Caco-2 (cell line): ENCODE data around the gene ST6GAL1. TPM values are rescaled to one million over a fixed set of nuclear protein-coding genes. Genes with fewer than 3 reads are reported as not detected.

ENCODE experiments used
- BruUV-seq: library from RNA; stranded (reverse); fragments of 400-500 nt; replicated peaks from 2 replicates; lab custom pipeline; 2021; lab: Mats Ljungman, UMichigan
- CTCF ChIA-PET: fragments of 300-600 bp; sonication (Branson Sonifier 250); formaldehyde crosslinking; loops from one replicate; lab custom pipeline; 2022; ENCODE audit warnings: antibody characterized with exemption; lab: Charles Lee
- POLR2A ChIA-PET: fragments of 300-600 bp; sonication (Branson Sonifier 250); formaldehyde crosslinking; loops from one replicate; lab custom pipeline; 2022; ENCODE audit warnings: antibody characterized with exemption; lab: Charles Lee
- DNase-seq, 2 experiments: peaks; one replicate each; pipeline versions ENCODE4 v3.0.0 to v3.0.0-alpha.2; 2020 to 2022
- H3K27me3 ChIP-seq: replicated peaks from 2 replicates; pipeline ENCODE4 v1.6.0; 2011; ENCODE audit warnings: low read length; ENCODE audit not compliant: control insufficient read depth, insufficient read depth
- H3K36me3 ChIP-seq: 2 replicates; pipeline ENCODE4 v1.5.1; 2011; ENCODE audit warnings: low read length; ENCODE audit not compliant: control insufficient read depth, insufficient read depth
- H3K4me1 ChIP-seq: fragments of 250-450 bp; sonication (Bioruptor Pico); 2 replicates; pipeline ENCODE4 v1.5.1; 2020; ENCODE audit warnings: mild to moderate bottlenecking
- H3K4me3 ChIP-seq: 2 replicates; pipeline ENCODE4 v1.5.1; 2011; ENCODE audit warnings: low read depth, mild to moderate bottlenecking, control low read depth, low read length
- H3K9me3 ChIP-seq: fragments of 250-450 bp; sonication (Bioruptor Pico); 2 replicates; pipeline ENCODE4 v1.5.1; 2020; ENCODE audit warnings: mild to moderate bottlenecking, moderate library complexity
- H3K27ac Mint-ChIP-seq: one replicate; pipeline ENCODE4 v1.8.0; 2022; ENCODE audit warnings: mixed read lengths; ENCODE audit not compliant: unreplicated experiment
- H3K27me3 Mint-ChIP-seq: one replicate; pipeline ENCODE4 v1.8.0; 2022; ENCODE audit warnings: mixed read lengths; ENCODE audit not compliant: insufficient read depth, unreplicated experiment
- H3K36me3 Mint-ChIP-seq: one replicate; pipeline ENCODE4 v1.8.0; 2022; ENCODE audit warnings: mild to moderate bottlenecking, mixed read lengths; ENCODE audit not compliant: insufficient read depth, unreplicated experiment
- H3K4me1 Mint-ChIP-seq: one replicate; pipeline ENCODE4 v1.8.0; 2022; ENCODE audit warnings: low read depth, mixed read lengths; ENCODE audit not compliant: unreplicated experiment
- H3K4me3 Mint-ChIP-seq: one replicate; pipeline ENCODE4 v1.8.0; 2022; ENCODE audit warnings: mild to moderate bottlenecking, moderate library complexity, mixed read lengths; ENCODE audit not compliant: unreplicated experiment
- H3K9me3 Mint-ChIP-seq: one replicate; pipeline ENCODE4 v1.8.0; 2022; ENCODE audit warnings: mixed read lengths; ENCODE audit not compliant: unreplicated experiment
- CTCF ChIP-seq, 2 experiments: fragments of 200-600 bp in 1 of 2; IDR thresholded peaks; 1 replicate in 1 of 2; 2 replicates in 1 of 2; pipeline versions ENCODE4 v1.5.1 to v1.8.0; 2011 to 2022; ENCODE audit warnings: antibody characterized with exemption in 1 of 2, control low read depth in 1 of 2, inconsistent platforms in 1 of 2, low read depth in 1 of 2, low read length in 1 of 2, mild to moderate bottlenecking in 1 of 2, moderate library complexity in 1 of 2; ENCODE audit not compliant: insufficient read depth in 1 of 2, severe bottlenecking in 1 of 2, unreplicated experiment in 1 of 2
- intact Hi-C: fragments of 100-400 bp; cut with micrococcal nuclease; formaldehyde crosslinking; loops from one replicate; pipeline ENCODE4 v1.10.0; 2022; ENCODE audit not compliant: unreplicated experiment
- total RNA-seq: library from RNA; stranded (reverse); gene quantifications from 2 replicates; pipeline ENCODE4 v1.2.3, GENCODE V29; 2022

The ST6GAL1 gene
- total RNA-seq, 1 experiment from 2014 or later, result 34.6 TPM

- no peak for DNase-seq
- no peaks in the 10 kb centered on the region for H3K36me3 ChIP-seq
Measured at GRCh38 chr3:187082758-187083375, 152.5 kb downstream of the ST6GAL1 start.

GRCh38 chr3:187084126-187084525 is 153.8 kb downstream of the ST6GAL1 start:
- CTCF ChIA-PET, result no interaction called here
- no peak for TF ChIP-seq CTCF (IDR thresholded peaks at IDR 0.05; ENCODE audit: insufficient read depth in 1 of 2, low read depth in 1 of 2, low read length in 1 of 2, severe bottlenecking in 1 of 2, unreplicated experiment in 1 of 2)
- no TSS peak for BruUV-seq
- Mint-ChIP-seq H3K36me3 (peaks cover 5% of the 10 kb centered on the region), H3K9me3 (peaks cover 20% of the 10 kb centered on the region), H3K27me3 (no peaks in the 10 kb centered on the region), H3K27ac (no peak overlapping the region), H3K4me1 (no peaks in the 10 kb centered on the region), H3K4me3 (no peak overlapping the region)
- intact Hi-C loops, result no loop called here
- DNase-seq, result no peak
- Histone ChIP-seq H3K27me3 (no peaks in the 10 kb centered on the region), H3K36me3 (no peaks in the 10 kb centered on the region), H3K4me3 (no peak overlapping the region), H3K4me1 (no peaks in the 10 kb centered on the region), H3K9me3 (no peaks in the 10 kb centered on the region)
- POLR2A ChIA-PET, result no interaction called here

More at GRCh38 chr3:187082758-187083375, 152.5 kb downstream of the ST6GAL1 start:
- intact Hi-C loops, result no loop called here
- H3K4me3 ChIP-seq, result no peak overlapping the region
- H3K36me3 Mint-ChIP-seq, result peaks cover 5% of the 10 kb centered on the region
- H3K9me3 ChIP-seq, result no peaks in the 10 kb centered on the region
- no peaks in the 10 kb centered on the region for H3K27me3 Mint-ChIP-seq
- ChIA-PET CTCF (no interaction called here), POLR2A (no interaction called here)
- no peaks in the 10 kb centered on the region for H3K4me1 Mint-ChIP-seq
- BruUV-seq, result no TSS peak
- H3K4me1 ChIP-seq, result no peaks in the 10 kb centered on the region
- no peak for TF ChIP-seq CTCF (IDR thresholded peaks at IDR 0.05; ENCODE audit: insufficient read depth in 1 of 2, low read depth in 1 of 2, low read length in 1 of 2, severe bottlenecking in 1 of 2, unreplicated experiment in 1 of 2)
- H3K9me3 Mint-ChIP-seq, result peaks cover 8% of the 10 kb centered on the region
- H3K27ac Mint-ChIP-seq, result no peak overlapping the region
- no peaks in the 10 kb centered on the region for H3K27me3 ChIP-seq
- no peak overlapping the region for H3K4me3 Mint-ChIP-seq

GRCh38 chr3:187084580-187084979 is 154.3 kb downstream of the ST6GAL1 start:
- Mint-ChIP-seq H3K4me3 (no peak overlapping the region), H3K9me3 (peaks cover 21% of the 10 kb centered on the region), H3K36me3 (peaks cover 5% of the 10 kb centered on the region), H3K4me1 (no peaks in the 10 kb centered on the region), H3K27me3 (no peaks in the 10 kb centered on the region), H3K27ac (no peak overlapping the region)
- Histone ChIP-seq H3K27me3 (no peaks in the 10 kb centered on the region), H3K4me1 (no peaks in the 10 kb centered on the region), H3K36me3 (no peaks in the 10 kb centered on the region), H3K4me3 (no peak overlapping the region), H3K9me3 (no peaks in the 10 kb centered on the region)
- ChIA-PET CTCF (no interaction called here), POLR2A (no interaction called here)
- BruUV-seq, result no TSS peak
- no peak for DNase-seq
- intact Hi-C loops, result no loop called here
- no peak for TF ChIP-seq CTCF (IDR thresholded peaks at IDR 0.05; ENCODE audit: insufficient read depth in 1 of 2, low read depth in 1 of 2, low read length in 1 of 2, severe bottlenecking in 1 of 2, unreplicated experiment in 1 of 2)
